NCI-H146 (cell line): Measurements from ENCODE around the gene RAVER2.
"Not testable (repeated sequence)": the region's sequence is repeated elsewhere in the genome, so short reads cannot be mapped to it uniquely, and the experiment has no call there.

Experiments
- DNase-seq: peaks from one replicate; lab custom pipeline; 2025; lab: John Stamatoyannopoulos, UW

Gene RAVER2

DNA sequence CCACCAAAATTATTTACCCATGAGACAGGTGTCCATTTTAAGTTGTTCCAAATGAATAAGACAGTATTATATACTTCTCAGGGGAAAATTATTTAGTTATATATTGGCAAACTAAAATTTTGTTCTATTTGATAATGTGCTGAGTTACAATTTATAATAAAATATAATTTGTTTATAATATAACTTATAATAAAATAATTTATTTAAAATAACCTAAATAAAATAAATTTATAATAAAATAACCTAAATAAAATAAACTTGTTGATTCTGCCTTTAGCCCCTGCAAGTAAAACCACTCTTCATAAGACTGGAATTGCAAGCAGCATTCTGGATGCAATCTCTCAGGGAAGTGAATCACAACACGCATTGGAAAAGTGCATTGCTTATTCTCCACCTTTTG, 69.6 kb downstream of the RAVER2 start:
- no peak for DNase-seq

DNA sequence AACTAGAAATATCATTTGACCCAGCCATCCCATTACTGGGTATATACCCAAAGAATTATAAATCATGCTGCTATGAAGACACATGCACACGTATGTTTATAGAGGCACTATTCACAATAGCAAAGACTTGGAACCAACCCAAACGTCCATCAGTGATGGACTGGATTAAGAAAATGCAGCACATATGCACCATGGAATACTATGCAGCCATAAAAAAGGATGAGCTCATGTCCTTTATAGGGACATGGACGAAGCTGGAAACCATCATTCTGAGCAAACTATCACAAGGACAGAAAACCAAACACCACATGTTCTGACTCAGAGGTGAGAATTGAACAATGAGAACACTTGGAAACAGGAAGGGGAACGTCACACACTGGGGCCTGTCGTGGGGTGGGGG, 72.5 kb downstream of the RAVER2 start:
- not testable (repeated sequence) for DNase-seq

DNA sequence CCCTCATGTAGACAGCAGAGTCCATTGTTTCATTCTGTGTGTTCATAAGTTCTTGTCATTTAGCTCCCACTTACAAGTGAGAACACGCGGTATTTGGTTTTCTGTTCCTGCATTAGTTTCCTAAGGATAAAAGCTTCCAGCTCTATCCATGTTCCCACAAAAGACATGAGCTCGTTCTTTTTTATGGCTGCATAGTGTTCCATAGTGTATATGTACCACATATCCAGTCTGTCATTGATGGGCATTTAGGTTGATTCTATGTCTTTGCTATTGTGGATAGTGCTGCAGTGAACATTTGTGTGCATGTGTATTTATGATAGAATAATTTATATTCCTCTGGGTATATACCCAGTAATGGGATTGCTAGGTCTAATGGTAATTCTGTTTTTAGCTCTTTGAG, 75.7 kb downstream of the RAVER2 start:
- DNase-seq = not testable (repeated sequence)

DNA sequence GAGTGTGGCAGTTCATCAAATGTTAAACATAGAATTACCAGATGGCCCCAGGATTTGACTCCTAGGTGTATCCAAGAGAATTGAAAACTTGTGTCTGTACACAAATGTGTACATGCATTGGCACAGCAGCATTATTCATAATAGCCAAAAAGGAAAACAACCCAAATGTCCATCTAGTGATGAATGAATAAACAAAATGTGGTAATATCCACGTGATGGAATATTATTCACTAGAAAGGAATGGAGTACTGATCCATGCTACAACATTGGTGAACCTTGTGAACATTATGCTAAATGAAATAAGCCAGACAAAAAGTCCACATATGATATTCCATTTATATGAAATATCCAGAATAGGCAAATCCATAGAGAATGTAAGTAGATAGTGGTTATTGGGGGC, 77.7 kb downstream of the RAVER2 start:
- DNase-seq = no peak

DNA sequence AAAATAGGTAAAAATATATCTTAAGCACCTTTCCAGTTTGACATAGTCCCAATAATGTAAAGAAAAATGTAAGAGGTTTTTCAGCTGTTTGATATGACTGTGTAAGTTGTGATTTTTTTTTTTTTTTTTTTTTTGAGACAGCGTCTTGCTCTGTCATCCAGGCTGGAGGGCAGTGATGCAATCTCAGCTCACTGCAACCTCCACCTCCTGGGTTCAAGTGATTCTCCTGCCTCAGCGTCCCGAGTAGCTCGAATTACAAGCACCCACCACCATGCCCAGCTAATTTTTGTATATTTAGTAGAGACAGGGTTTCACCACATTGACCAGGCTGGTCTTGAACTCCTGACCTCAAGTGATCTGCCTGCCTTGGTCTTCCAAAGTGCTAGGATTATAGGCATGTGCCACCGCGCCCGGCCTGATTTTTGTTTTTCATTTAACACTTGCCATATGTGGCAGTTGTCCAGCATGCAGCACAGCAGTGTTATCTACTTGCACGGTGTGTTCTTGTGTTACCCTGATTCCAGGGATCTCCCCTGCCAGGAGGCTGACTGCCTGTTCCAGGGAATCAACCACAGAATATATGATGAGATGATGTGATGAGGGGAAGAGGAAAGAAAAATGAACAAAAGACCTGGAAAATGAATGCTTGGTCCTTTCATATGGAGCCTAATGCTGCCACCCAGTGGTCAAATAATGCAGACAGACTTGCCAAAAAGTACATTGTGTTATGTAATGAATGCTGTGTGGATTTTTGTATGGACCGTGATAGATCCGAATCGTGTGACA, 79.0 kb downstream of the RAVER2 start:
- DNase-seq = peak; percentile 72

DNA sequence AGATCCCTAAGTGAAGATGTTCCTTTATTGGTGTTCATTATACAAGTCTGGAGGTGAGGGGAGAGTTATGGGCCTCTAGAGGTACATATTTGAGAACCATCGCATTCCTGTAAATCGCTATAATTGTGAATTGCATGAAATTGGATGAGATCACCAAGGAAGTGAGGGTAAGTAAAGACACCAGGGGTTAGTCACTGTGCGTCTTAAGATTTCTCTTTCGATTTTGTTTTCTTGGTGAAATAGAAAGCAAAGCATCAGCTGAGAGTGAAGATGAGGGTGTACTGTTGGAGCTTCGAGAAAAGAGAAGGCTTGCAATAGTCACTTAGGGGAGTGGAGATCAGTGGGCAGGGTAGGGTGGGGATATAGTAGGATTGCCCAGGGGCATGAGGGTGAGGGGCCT, 82.1 kb downstream of the RAVER2 start:
- no peak for DNase-seq

DNA sequence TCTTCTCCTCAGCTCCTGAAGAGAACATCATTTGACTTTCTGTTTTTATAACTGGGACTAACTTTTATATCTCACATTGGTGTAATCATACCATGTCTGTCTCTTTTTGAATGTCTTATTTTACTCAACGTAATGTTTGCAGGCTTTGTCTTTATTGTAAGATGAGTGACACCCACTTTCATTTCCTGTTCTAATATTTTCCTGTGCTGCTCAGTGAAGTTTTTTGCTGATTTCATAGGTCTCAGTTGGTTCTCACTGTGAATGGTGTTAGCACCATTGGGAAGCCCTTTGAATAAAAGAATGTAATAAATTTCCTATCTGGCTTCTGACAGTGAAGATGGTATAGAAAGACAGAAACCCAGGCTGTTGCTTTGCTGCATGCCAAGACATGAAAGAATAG, 84.0 kb downstream of the RAVER2 start:
- DNase-seq = no peak

DNA sequence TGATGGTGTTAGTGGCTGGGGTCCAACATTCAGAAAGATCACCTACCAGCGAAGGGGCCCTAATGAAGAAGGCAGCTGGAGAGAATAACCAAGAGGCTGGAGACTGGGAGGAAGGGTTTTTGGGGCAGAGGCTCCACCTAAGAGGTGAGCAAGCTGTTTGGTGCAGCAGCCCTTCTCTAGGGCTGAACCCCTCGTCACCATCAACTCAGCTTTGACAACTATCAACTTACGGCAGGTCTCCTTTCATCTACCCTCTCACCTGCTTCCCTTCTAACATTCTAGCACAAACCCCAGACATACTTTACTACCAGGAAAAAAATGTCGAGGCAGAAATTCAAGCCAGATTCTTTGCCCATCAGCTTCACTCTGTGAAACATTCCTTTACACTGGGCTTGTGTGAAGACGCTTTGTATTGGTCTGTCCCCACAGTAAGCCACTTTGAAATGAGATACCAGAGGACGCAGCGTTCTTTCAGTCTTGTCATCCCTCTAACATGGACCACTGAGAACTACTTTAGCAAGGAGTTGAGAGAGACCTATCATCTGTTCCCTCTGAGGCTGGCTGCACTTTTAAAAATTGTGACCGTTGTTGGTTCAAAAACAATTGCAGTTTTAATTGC, 84.6 kb downstream of the RAVER2 start:
- no peak for DNase-seq

DNA sequence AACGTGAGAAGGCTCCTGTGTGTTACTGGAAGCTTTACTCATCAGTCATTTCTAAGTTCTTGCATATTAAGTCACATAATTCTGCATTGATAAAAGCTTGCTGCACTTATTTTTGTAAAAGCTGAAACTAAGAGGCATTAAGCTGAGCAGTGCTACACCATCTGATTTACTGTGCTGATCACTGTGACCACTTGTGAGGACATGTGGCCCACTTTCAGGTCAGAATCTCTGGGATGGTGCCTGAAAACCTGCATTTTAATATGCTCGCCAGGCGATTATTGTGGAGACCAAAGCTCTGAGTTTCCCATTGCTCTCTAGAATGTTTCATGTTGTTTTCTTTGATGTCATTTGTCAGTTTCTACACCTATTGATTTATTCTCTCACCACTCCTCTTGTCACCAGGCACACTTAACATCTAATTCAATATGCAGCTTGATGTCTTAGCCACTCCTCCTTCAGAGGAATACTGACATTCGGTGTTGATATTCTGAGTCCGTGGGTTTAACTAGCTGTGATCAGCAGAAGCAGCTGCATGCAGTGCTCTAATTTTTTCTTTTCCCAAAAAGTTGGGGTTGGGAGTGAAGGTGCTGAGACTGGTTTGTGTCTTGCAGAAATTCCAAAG, 85.3 kb downstream of the RAVER2 start:
- DNase-seq = no peak

DNA sequence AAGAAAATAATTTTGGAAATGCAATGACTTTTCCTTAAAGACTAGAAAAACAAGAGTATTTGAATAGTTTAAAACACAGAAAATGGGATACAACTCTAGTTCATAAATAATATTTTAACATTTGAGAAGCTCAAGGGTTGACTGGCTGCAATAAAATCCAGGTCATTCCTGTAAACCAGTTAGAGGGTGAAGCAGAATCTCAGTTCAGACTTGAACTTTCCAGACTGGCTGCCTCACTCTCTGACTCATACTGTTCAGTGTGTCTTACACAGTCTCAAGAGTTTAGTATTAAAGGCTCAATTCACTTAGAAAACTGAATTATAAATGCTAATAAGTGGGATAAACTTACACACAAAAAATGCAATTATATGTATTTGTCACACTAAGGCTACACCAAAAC, 89.9 kb downstream of the RAVER2 start:
- DNase-seq = no peak

DNA sequence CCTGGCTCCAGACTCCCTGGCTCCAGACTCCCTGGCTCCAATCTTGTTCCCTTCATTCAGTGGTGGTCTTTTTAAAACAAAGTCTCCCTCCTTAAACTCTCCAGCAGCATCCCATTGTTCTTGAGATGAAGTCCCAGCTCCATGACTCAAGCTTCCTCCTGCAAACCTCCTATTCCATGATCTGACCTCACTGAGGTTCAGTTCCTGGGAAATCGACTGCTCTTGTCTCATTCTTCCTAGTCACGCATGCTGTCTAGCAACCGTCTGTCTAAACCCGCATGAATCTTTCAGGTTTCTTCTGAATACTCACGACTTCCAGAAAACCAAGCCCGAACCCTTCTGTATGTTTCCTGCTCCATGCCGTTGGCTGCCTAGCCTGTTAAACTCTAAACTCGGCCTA, 91.9 kb downstream of the RAVER2 start:
- DNase-seq = no peak

DNA sequence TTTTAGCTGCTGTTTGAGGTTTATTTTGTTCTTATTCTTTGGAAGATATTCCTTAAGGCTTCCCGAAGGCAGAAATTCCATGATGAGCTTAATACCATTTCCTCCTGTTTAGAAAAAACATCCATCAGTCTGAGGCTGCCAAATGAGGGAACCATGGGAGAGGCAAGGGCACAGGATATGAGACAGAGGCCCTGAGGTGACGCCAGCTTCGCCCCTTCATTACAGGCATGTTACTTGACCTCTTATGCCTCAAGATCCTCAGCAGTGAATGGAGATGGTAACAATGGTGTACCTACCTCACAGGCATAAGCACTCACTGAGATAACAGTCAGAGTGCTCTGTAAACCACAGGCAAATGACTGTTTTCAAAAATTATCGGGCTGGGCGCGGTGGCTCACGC, 93.6 kb downstream of the RAVER2 start:
- no peak for DNase-seq

DNA sequence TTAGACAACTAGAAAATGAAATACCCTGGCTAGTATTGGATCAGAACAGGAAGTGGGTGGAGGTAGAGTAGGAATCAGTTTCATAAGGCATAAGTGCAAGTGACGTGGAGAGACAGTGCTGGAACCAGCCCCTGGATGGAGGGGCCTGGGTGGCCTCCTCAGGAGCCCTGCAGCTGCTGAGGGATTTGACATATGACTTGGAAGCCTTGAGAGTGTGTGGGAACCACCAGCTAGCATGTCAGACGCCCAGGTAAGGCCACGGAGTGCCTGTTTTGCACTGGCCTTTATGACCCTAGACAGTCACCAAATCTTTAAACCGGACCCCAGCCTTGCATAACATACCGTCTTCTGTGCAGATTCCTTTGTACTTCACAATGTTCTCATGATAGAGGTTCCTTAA, 94.4 kb downstream of the RAVER2 start:
- no peak for DNase-seq

DNA sequence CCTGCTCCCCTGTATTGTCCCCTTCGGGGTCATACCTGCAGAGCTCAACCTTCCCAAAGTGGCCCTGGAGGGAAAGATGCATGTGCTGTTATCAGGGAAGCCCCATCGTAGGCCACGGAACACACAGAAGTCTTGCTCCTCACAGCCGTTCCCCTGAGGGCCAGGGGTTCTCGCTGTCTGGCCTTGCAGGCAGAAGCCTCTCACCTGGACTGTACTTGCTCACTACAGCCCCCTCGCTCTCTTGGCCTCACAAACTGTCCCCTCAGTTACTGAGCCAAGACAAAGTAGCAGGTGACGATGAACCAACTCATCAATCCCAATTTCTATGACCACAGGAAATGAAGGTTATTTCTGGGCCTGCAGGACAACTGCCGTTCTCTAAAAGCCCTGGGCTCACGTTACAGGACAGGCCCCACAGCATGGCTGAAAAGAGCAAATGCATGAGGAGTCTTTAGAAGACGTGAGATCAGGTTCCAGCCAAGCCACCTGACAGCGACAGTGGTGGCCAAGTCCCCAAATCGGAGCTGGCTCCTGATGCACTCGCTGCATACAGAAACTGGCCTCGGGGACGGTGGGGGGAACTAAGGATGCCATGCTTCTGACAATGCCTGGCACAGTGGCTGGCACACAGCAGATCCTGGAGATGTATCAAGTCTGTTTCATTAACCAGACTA, 95.0 kb downstream of the RAVER2 start:
- no peak for DNase-seq

DNA sequence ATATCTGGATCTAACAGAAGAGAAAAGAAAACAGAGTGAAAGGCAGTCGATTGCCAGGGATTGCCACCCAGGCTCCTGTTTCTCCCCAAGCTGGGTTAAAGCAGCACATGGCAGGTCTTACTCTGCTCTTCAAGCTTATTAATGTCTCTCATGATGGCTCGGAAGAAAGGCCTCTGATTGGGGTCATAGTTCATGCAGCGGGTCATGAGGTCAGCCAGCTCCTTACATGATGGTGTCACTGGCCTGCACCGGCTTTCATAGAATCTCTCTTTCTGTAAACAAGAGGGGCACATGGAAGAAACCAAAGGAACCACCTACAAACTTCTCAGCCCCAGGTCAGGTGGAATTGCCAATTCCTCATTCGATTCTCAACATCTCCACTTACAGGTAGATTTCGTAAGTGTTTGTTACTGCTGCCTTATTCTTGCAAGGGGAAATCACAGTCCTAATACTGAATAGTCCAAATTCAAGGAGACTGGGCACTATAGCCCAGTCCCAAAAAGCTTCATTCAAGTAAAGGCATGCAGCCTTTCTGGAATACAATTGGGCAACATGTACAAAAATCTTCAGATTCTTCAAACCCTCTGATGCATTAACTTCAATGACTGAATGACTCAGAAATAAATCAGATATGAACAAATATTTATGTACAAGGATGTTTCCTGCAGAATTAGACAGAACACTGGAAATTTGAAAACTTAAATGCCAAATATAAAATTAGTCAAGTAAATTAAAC, 96.6 kb downstream of the RAVER2 start:
- no peak for DNase-seq

DNA sequence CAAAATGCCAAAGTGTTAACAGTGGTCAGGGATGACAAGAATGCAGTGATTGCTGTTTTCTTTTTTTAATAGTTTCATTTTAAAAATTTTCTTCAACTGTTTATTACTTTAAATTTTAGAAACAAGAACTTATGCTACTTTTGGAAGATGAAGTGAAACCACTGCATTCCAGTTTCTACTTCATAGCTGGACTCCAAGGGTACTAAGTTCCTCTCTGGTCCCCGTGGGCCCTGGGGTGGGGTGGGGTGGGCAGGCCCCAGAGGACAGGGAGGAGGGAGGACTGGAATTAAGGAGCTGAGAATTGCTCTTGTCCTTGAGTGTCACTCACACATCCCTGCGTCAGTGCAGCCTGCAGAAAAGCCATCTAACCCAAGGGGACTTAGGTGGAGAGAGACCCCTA, 97.3 kb downstream of the RAVER2 start:
- no peak for DNase-seq

DNA sequence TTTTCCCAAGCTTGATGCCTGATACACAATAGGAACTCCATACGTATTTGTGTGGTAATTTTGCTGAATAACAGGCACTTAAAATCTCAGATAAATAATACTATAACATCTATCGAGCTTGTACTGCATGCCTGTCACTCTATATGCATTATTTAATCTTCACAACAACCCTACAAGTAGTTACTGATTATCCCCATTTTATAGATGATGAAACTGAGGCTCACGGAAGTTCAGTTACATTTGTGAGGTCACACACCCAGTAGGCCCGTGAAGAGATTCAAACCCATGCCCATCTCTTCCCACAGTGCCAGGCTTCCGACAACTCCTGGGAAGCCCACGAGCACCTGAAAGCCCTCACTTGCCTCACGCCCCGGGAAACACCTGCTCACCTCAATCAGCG, 98.8 kb downstream of the RAVER2 start:
- no peak for DNase-seq

DNA sequence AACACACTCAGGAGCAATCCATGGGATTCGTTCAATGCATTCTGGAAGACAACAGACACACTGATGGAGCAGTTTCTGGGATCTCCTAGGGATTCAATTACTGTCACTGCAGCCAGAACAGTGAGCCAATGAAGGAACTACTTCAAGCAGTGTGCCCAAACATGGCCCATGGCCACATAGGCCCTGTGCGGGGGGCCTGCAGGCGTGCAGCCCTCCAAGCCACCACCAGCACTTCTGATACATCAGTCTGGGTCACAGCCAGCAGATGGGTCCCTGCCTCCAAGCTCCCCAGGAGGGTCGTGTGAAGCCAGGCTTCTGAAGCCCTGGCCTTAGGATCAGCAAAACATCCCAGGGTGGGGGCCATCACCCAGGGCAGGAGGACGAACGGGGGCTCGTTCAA, 99.3 kb downstream of the RAVER2 start:
- DNase-seq = no peak

DNA sequence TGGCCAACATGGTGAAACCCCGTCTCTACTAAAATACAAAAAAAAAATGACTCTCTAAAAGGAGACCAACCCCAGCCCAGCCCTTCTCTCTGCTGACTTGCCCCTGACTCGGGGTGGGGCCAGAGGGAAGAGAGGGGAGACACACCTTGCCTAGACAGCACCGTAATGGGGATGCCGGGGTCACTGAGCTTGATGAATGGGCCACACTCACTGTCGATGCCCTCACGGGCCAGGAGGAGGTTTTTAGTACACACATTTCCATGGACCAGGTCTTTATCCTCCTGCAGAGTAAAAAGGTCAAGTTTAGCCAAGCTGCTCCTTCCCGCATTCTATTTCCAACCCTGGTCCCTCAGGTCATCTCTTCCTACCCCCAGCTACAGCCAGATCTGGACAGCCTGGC, 99.7 kb downstream of the RAVER2 start:
- no peak for DNase-seq

DNA sequence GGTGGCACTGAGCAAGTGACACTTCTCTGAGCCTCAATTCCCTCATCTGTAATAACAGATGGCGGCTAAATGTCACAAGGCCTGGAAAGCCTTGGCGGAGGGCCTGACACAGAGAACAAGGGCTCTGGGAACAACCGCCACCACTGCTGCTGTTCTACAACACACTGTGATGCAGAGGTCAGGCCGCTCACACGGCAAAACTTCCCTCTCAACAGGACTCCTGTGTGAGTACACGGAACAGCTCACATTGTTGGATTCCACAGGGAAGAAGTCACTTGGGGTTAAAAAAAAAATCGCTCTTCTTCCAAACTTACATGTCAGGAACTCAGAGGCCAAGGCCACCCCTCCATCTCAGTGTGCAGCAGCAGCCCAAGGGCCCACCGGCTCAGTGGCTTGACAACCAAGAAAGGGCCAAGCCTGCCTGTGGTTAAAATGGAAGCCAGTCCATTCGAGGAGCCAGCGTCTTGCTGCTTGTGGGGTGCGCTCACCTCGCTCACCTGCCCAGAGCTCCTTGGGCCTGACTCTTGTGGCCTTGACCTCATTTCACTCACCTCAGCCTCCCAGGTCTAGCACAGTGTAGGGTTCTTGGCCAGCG, 101.1 kb downstream of the RAVER2 start:
- no peak for DNase-seq

DNA sequence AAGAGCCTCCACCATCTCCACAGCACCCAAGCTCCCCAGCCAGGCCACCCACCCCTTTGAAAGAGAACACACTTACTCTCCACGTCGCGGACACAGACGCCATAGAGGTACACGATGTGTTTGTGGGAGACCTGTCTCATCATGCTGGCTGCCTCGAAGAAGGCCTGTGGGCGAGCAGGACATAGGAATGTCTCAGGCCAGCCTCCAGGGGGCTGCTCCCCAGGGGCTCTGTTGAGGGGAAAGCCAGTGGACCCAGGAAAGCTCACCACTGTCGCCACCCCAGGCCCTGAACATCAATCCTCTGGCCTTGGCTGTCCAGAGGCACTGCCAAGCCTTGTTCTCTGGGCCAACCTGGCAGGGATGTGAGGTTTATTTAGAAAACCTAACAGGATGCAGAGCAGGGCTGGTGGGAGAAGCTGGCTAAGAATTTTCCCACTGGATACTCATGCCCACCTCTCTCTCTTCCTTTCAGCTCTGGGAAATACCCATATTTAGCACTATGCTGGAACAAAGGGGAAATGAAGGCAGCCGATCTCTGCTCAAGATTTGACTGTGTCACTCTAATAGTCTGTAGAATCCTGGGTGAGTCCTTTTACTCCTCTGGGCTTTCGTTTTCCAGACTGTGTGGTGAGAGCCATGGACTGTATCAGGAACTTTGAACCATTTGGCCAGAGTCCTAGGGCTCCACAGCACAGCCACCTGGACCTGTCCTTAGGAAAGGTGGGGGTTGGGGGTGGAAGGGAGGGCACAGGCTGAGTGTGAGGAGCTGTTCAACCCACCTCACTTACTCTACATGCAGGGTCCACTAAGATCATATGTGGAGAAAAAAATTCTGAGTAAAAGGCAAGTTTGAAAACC, 101.9 kb downstream of the RAVER2 start:
- no peak for DNase-seq
